SIG-M5 treated with dmso at 0.1 percent for 504 hours (cell line): ENCODE measurements around the gene ANKRD11.
A peak's percentile ranks its signal among the peaks of the same experiment; 100 is the strongest.
"Not testable (repeated sequence)": the region's sequence is repeated elsewhere in the genome, so short reads cannot be mapped to it uniquely, and the experiment has no call there.

Source experiments
- DNase-seq: peaks from one replicate; lab custom pipeline; 2025; ENCODE audit not compliant: unreplicated experiment; lab: John Stamatoyannopoulos, UW

The ANKRD11 gene

GRCh38 chr16:89333401-89334001, 156.9 kb downstream of the ANKRD11 start:
- DNase-seq, result peak; percentile 45

GRCh38 chr16:89332902-89333245, 157.5 kb downstream of the ANKRD11 start:
- no peak for DNase-seq

GRCh38 chr16:89332243-89332901, 158.0 kb downstream of the ANKRD11 start:
- no peak for DNase-seq

- DNase-seq, result no peak
Observed at GRCh38 chr16:89331371-89332109, 158.8 kb downstream of the ANKRD11 start.

GRCh38 chr16:89330177-89330856, 160.0 kb downstream of the ANKRD11 start:
- DNase-seq, result no peak

- not testable (repeated sequence) for DNase-seq
Observed at GRCh38 chr16:89329830-89330176, 160.6 kb downstream of the ANKRD11 start.

GRCh38 chr16:89328412-89329400, 161.7 kb downstream of the ANKRD11 start:
- DNase-seq, result not testable (repeated sequence)

GRCh38 chr16:89326721-89327120, 163.6 kb downstream of the ANKRD11 start:
- no peak for DNase-seq

- peak; percentile 68 for DNase-seq
Observed at GRCh38 chr16:89325861-89326471, 164.4 kb downstream of the ANKRD11 start.

GRCh38 chr16:89324056-89325010, 166.0 kb downstream of the ANKRD11 start:
- no peak for DNase-seq

GRCh38 chr16:89323120-89323960, 167.0 kb downstream of the ANKRD11 start:
- DNase-seq, result no peak

- DNase-seq, result no peak
Observed at GRCh38 chr16:89322321-89323119, 167.8 kb downstream of the ANKRD11 start.

GRCh38 chr16:89320782-89321501, 169.4 kb downstream of the ANKRD11 start:
- DNase-seq, result no peak

GRCh38 chr16:89319886-89320781, 170.2 kb downstream of the ANKRD11 start:
- DNase-seq, result peak; percentile 51

GRCh38 chr16:89319631-89319885, 170.8 kb downstream of the ANKRD11 start:
- DNase-seq, result no peak
